ENCODE measurements around the gene AJUBA. TPM values are rescaled to one million over a fixed set of nuclear protein-coding genes. Genes with fewer than 3 reads are reported as not detected.

Gene AJUBA
- total RNA-seq, 1 donor from 2014 or later = 7.2 TPM

DNA sequence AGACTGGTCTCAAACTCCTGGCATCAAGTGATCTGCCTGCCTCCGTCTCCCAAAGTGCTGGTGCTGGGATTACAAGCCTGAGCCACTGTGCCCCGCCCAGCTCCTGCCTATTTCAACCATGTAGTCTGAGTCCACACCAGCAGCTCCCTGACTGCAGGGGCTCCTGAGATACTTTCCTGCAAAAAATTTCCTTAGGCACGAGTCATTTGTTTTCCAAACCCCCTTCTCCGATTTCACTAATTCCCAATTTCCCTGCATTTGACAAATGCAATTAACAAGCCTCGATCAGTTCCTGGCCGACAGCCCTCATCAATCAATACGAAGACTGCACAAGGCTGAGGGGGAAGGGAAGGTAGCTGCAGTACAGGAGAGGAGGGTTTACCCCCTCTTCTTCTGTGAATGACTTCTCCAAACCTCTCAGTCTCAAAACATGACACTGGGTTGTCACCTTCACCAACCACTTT lies 42.3 kb upstream of the AJUBA start:
- Mint-ChIP-seq H3K9me3 (ENCODE audit: unreplicated experiment) (no peaks in the 10 kb centered on the region), H3K36me3 (ENCODE audit: low read depth, unreplicated experiment) (peaks cover 34% of the 10 kb centered on the region), H3K27ac (ENCODE audit: unreplicated experiment) (no peak overlapping the region), H3K4me3 (ENCODE audit: unreplicated experiment) (no peak overlapping the region), H3K4me1 (ENCODE audit: unreplicated experiment) (peaks cover 29% of the 10 kb centered on the region), H3K27me3 (ENCODE audit: unreplicated experiment) (peaks cover 6% of the 10 kb centered on the region)
- TF ChIP-seq, protein P1, sequence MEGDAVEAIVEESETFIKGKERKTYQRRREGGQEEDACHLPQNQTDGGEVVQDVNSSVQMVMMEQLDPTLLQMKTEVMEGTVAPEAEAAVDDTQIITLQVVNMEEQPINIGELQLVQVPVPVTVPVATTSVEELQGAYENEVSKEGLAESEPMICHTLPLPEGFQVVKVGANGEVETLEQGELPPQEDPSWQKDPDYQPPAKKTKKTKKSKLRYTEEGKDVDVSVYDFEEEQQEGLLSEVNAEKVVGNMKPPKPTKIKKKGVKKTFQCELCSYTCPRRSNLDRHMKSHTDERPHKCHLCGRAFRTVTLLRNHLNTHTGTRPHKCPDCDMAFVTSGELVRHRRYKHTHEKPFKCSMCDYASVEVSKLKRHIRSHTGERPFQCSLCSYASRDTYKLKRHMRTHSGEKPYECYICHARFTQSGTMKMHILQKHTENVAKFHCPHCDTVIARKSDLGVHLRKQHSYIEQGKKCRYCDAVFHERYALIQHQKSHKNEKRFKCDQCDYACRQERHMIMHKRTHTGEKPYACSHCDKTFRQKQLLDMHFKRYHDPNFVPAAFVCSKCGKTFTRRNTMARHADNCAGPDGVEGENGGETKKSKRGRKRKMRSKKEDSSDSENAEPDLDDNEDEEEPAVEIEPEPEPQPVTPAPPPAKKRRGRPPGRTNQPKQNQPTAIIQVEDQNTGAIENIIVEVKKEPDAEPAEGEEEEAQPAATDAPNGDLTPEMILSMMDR (IDR thresholded peaks at IDR 0.05; ENCODE audit: unreplicated experiment) = no peak
- DNase-seq (ENCODE audit: low spot score) = no peak

DNA sequence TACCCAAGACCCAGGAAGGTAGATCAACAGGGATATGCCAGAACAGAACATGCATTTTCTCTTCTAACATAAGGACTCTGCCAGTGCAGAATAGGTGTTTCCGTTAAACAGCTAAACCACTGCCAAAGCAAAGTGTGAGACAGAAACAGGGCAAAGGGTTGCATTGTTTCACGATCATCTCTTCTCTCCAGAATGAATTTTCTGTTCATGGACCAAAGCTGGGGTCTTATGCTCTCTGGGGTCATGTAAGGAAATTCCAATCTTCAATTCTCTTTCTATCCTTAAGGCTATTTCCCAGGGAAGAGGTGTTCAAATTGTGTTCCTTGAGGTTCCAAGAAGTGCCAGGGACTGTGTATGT lies 41.4 kb upstream of the AJUBA start:
- DNase-seq (ENCODE audit: low spot score) = no peak
- peak overlapping the region; percentile 16 for H3K4me3 Mint-ChIP-seq (ENCODE audit: unreplicated experiment)

DNA sequence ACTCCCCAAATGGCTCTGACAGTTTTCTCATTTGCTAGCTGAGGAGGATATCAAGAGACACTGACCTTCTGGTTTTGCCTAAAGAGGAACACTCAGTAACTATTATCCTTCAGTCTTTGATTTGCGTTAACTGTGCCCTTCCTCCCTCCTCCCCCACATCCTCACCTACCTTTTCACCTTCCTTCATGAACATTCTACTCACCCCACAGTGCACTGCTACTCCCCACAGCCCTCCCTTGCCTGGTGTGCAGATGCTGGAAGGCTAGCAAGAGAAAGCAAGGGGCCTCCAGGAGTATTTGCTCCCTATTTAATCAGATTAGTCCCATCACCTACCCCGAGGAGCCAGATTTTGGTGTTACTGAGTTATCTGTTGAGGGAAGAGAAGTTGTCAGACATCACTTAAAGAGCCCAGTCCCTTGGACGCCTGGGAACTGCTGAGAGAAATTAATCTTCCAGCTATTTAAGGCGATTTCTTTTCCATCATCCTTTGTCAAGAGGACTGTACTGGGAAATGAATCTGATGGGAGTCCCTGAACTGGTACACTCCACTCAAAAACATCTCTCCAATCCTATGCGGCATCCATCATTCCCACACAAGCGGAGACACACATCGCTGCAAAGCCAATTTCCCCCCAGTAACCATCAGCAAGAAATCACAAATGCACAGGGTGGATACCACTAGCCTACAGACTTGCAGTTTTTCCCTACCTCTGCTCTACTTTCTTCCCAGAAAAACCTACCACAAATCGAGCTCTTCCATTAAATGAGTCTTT lies 40.9 kb upstream of the AJUBA start:
- H3K27me3 Mint-ChIP-seq (ENCODE audit: unreplicated experiment) = peaks cover 6% of the 10 kb centered on the region
- H3K36me3 Mint-ChIP-seq (ENCODE audit: low read depth, unreplicated experiment) = peaks cover 27% of the 10 kb centered on the region
- no peak overlapping the region for H3K4me3 Mint-ChIP-seq (ENCODE audit: unreplicated experiment)
- no peak for DNase-seq (ENCODE audit: low spot score)
- TF ChIP-seq, protein P1 (IDR thresholded peaks at IDR 0.05; ENCODE audit: unreplicated experiment) = no peak
- peaks cover 29% of the 10 kb centered on the region for H3K4me1 Mint-ChIP-seq (ENCODE audit: unreplicated experiment)
- H3K27ac Mint-ChIP-seq (ENCODE audit: unreplicated experiment) = no peak overlapping the region
- H3K9me3 Mint-ChIP-seq (ENCODE audit: unreplicated experiment) = no peaks in the 10 kb centered on the region

More for the DNA sequence above, 41.4 kb upstream of the AJUBA start:
- Mint-ChIP-seq H3K36me3 (ENCODE audit: low read depth, unreplicated experiment) (peaks cover 29% of the 10 kb centered on the region), H3K27ac (ENCODE audit: unreplicated experiment) (no peak overlapping the region), H3K27me3 (ENCODE audit: unreplicated experiment) (peaks cover 6% of the 10 kb centered on the region), H3K4me1 (ENCODE audit: unreplicated experiment) (peaks cover 29% of the 10 kb centered on the region), H3K9me3 (ENCODE audit: unreplicated experiment) (no peaks in the 10 kb centered on the region)
- TF ChIP-seq, protein P1 (IDR thresholded peaks at IDR 0.05; ENCODE audit: unreplicated experiment) = no peak

DNA sequence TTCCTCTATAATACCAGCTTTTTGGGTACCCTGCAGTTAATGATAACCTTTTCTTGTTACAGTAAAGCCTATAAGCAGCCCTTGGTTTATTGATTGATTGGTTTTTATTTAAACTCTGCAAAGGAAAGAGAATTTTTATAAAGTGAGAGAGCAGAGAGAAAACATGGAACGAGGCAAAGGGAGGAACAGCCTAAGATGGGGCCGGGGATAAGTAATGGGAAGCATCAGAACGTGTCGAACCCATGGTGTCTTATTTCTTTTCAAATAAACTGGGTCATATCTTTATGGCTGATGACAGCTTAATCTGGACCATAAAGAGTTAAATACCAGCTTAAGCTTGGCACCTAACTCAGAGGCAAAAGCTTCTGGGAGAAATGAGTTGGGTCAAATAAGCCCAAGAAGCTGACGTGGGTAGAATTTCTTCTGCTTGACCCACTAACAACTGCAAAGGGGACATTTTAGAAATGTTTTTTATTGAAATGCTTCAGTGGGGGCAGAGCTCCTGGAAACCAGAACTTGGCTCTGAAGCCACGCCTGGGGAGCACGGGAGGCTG lies 39.6 kb upstream of the AJUBA start:
- peaks cover 6% of the 10 kb centered on the region for H3K27me3 Mint-ChIP-seq (ENCODE audit: unreplicated experiment)
- H3K27ac Mint-ChIP-seq (ENCODE audit: unreplicated experiment) = peak overlapping the region; percentile 27
- TF ChIP-seq, protein P1 (IDR thresholded peaks at IDR 0.05; ENCODE audit: unreplicated experiment) = no peak
- H3K36me3 Mint-ChIP-seq (ENCODE audit: low read depth, unreplicated experiment) = peaks cover 21% of the 10 kb centered on the region
- no peak overlapping the region for H3K4me3 Mint-ChIP-seq (ENCODE audit: unreplicated experiment)
- DNase-seq (ENCODE audit: low spot score) = no peak
- H3K4me1 Mint-ChIP-seq (ENCODE audit: unreplicated experiment) = peaks cover 29% of the 10 kb centered on the region
- H3K9me3 Mint-ChIP-seq (ENCODE audit: unreplicated experiment) = no peaks in the 10 kb centered on the region

DNA sequence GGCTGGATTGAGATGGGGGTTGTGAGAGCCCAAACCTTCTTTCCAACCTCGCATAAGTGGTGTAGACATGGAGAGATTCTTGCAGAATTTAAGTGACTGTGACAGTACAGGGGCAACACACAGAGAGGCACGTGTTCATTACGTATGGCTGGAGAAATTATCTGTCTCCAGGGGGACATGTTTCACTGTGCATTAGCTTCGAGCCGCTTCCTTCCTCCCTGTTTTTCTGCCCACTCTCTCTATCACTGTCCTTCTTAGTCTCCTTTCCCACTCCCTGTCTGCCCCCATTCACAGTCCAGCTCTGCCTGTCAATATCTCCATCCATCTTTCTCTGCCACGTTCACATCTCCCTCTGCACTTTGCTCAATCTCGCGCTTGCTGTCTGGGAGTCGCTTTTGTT lies 39.1 kb upstream of the AJUBA start:
- Mint-ChIP-seq H3K4me3 (ENCODE audit: unreplicated experiment) (no peak overlapping the region), H3K36me3 (ENCODE audit: low read depth, unreplicated experiment) (peaks cover 21% of the 10 kb centered on the region), H3K27ac (ENCODE audit: unreplicated experiment) (peak overlapping the region; percentile 27), H3K9me3 (ENCODE audit: unreplicated experiment) (no peaks in the 10 kb centered on the region), H3K27me3 (ENCODE audit: unreplicated experiment) (peaks cover 6% of the 10 kb centered on the region), H3K4me1 (ENCODE audit: unreplicated experiment) (peaks cover 28% of the 10 kb centered on the region)
- DNase-seq (ENCODE audit: low spot score) = no peak
- TF ChIP-seq, protein P1 (IDR thresholded peaks at IDR 0.05; ENCODE audit: unreplicated experiment) = no peak

All from endothelial cell (in vitro differentiated cells).